ENCODE measurements around the gene CACNA1G.
A peak's percentile ranks its signal among the peaks of the same experiment; 100 is the strongest.

The CACNA1G gene

GRCh38 chr17:50657054-50657453 is 96.5 kb downstream of the CACNA1G start:
- H3K27me3 Mint-ChIP-seq: peaks cover 2% of the 10 kb centered on the region
- H3K9me3 Mint-ChIP-seq: no peaks in the 10 kb centered on the region
- no peaks in the 10 kb centered on the region for H3K36me3 Mint-ChIP-seq (ENCODE audit: low read depth)
- peaks cover 11% of the 10 kb centered on the region for H3K4me1 Mint-ChIP-seq (ENCODE audit: low read depth)
- H3K4me3 Mint-ChIP-seq: no peak overlapping the region
- no peak overlapping the region for H3K27ac Mint-ChIP-seq

DNA sequence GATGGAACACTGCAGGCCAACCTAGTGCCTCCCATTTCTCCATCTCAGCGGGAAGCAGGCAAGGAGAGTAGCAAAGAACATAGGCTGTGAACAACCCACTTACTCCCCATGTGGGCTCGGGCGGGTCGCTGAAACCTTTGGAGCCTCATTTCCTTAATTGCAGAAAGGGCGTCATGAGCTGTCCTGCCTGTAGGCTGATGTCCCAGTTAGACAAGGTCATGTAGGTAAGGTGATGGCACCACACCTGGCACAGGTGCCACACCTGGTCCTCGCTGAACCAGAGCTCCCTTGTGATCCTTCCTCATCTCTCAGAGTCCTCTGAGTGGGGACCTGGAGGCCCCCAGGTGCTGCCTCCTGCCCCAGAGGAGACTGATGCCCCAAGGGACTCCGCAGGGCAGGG is 97.1 kb downstream of the CACNA1G start:
- no peak overlapping the region for H3K27ac Mint-ChIP-seq
- no peaks in the 10 kb centered on the region for H3K36me3 Mint-ChIP-seq (ENCODE audit: low read depth)
- H3K27me3 Mint-ChIP-seq: no peaks in the 10 kb centered on the region
- no peaks in the 10 kb centered on the region for H3K9me3 Mint-ChIP-seq
- H3K4me3 Mint-ChIP-seq: no peak overlapping the region
- H3K4me1 Mint-ChIP-seq (ENCODE audit: low read depth): peaks cover 13% of the 10 kb centered on the region

- no peaks in the 10 kb centered on the region for H3K36me3 Mint-ChIP-seq (ENCODE audit: low read depth)
- no peaks in the 10 kb centered on the region for H3K9me3 Mint-ChIP-seq
- H3K4me1 Mint-ChIP-seq (ENCODE audit: low read depth): peaks cover 13% of the 10 kb centered on the region
- H3K27ac Mint-ChIP-seq: no peak overlapping the region
- no peak overlapping the region for H3K4me3 Mint-ChIP-seq
- H3K27me3 Mint-ChIP-seq: no peaks in the 10 kb centered on the region
Measured at GRCh38 chr17:50658616-50659015, 98.1 kb downstream of the CACNA1G start.

GRCh38 chr17:50659179-50659578 is 98.7 kb downstream of the CACNA1G start:
- Mint-ChIP-seq H3K36me3 (ENCODE audit: low read depth) (no peaks in the 10 kb centered on the region), H3K4me3 (no peak overlapping the region), H3K4me1 (ENCODE audit: low read depth) (peaks cover 13% of the 10 kb centered on the region), H3K9me3 (no peaks in the 10 kb centered on the region), H3K27me3 (no peaks in the 10 kb centered on the region), H3K27ac (no peak overlapping the region)

DNA sequence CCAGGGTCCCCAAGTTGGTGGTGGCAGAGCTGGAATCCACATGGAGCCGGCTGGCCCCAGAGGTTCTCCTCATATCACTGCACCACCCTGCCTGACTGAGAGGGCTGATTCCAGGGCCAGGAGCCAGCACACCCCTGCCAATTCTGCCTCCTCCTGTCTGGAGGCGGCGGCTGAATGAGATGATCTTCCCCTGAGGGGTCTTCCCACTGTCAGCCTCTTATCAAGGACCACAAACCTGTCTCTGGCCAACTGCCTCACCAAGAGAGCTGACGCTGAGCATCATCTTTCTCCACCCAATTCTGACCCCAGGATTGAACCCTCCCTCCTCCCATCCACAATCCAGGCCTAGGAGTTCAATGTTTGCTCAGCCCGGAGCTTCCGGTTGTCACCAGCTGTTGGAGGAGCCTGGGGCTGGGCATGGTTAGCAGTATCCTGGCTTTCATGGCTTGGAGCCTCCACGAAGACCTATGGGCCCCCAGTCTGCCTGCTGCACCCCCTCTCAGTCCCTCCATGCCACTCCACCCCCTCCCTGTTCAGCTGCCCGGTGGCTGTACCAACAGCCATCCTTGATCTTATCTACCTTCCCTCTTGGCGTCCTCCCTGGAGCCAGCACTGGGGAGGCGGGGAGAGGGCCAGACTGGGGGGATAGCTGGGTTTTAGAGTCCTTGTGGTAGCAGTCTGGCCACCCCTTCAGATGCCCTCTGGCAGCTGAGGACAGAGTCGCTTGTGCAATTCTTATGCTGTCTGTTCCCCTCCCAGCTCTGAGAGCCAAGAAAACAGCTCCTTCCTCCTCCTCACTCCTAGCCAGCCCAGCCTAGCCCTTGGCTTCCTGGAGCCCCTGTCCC is 99.7 kb downstream of the CACNA1G start:
- Mint-ChIP-seq H3K36me3 (ENCODE audit: low read depth) (no peaks in the 10 kb centered on the region), H3K27me3 (no peaks in the 10 kb centered on the region), H3K9me3 (no peaks in the 10 kb centered on the region), H3K27ac (no peak overlapping the region), H3K4me1 (ENCODE audit: low read depth) (peaks cover 13% of the 10 kb centered on the region), H3K4me3 (no peak overlapping the region)

- H3K27me3 Mint-ChIP-seq: no peaks in the 10 kb centered on the region
- no peak overlapping the region for H3K4me3 Mint-ChIP-seq
- H3K36me3 Mint-ChIP-seq (ENCODE audit: low read depth): no peaks in the 10 kb centered on the region
- peak overlapping the region; percentile 50 for H3K27ac Mint-ChIP-seq
- H3K9me3 Mint-ChIP-seq: no peaks in the 10 kb centered on the region
- peaks cover 13% of the 10 kb centered on the region for H3K4me1 Mint-ChIP-seq (ENCODE audit: low read depth)
Measured at GRCh38 chr17:50660887-50661345, 100.4 kb downstream of the CACNA1G start.

- Mint-ChIP-seq H3K27ac (peak overlapping the region; percentile 91), H3K36me3 (ENCODE audit: low read depth) (no peaks in the 10 kb centered on the region), H3K4me1 (ENCODE audit: low read depth) (peaks cover 13% of the 10 kb centered on the region), H3K9me3 (no peaks in the 10 kb centered on the region), H3K4me3 (no peak overlapping the region), H3K27me3 (no peaks in the 10 kb centered on the region)
Measured at GRCh38 chr17:50661348-50661747, 100.8 kb downstream of the CACNA1G start.

DNA sequence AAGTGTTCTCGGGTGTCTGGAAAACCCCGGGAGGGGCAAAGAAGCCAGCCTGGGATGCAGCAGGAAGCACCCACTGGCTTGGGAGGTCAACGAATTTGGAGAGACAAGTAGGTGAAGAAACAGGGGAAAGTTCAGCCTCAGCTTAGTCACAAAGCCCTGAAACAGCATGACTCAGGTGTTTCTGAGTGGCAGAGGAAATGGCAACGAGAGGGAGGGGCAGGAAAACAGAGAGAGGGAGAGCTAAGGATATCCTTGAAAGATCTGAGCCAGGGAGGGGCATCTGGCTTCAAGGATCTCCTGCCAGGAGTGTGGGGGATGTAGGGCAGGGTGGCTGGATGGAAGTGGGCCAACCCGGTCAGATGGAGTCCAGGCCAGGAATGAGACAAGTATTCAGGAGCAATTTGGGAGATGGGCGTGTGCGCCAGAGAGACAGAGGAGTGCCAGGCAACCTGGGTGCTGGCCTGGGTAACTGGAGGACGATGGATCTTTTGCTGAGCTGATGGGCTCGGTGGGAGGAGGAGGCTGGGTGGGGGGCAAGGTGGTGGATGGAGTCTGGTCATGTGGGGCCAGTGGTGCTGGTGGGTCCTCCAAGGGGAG is 101.4 kb downstream of the CACNA1G start:
- H3K27me3 Mint-ChIP-seq: no peaks in the 10 kb centered on the region
- peaks cover 13% of the 10 kb centered on the region for H3K4me1 Mint-ChIP-seq (ENCODE audit: low read depth)
- peak overlapping the region; percentile 91 for H3K27ac Mint-ChIP-seq
- H3K9me3 Mint-ChIP-seq: no peaks in the 10 kb centered on the region
- H3K36me3 Mint-ChIP-seq (ENCODE audit: low read depth): no peaks in the 10 kb centered on the region
- H3K4me3 Mint-ChIP-seq: no peak overlapping the region

- Mint-ChIP-seq H3K4me1 (ENCODE audit: low read depth) (peaks cover 13% of the 10 kb centered on the region), H3K36me3 (ENCODE audit: low read depth) (no peaks in the 10 kb centered on the region), H3K27ac (no peak overlapping the region), H3K27me3 (no peaks in the 10 kb centered on the region), H3K9me3 (no peaks in the 10 kb centered on the region), H3K4me3 (no peak overlapping the region)
Measured at GRCh38 chr17:50662632-50663225, 102.2 kb downstream of the CACNA1G start.

DNA sequence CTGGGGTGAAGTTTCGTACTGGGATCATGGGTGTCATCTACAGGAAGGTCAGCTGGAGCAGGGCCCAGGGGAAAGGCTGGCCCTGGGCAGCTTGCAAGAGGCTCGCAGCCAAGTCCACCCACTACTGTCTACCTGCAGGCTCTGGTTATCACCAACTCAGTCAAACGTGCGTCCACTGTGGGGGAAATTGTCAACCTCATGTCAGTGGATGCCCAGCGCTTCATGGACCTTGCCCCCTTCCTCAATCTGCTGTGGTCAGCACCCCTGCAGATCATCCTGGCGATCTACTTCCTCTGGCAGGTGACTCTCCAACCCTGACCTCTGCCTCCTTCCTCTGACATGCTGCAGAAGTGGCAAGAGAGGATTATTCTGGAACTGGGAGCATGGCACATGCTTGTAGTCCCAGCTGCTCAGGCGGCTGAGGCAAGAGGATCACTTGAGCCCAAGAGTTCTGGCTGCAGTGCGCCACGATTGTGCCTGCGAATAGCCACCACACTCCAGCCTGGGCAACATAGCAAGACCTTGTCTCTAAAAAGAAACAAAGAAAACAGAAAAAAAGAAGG is 103.4 kb downstream of the CACNA1G start:
- H3K4me1 Mint-ChIP-seq (ENCODE audit: low read depth): peaks cover 13% of the 10 kb centered on the region
- no peaks in the 10 kb centered on the region for H3K9me3 Mint-ChIP-seq
- no peaks in the 10 kb centered on the region for H3K27me3 Mint-ChIP-seq
- H3K27ac Mint-ChIP-seq: no peak overlapping the region
- H3K36me3 Mint-ChIP-seq (ENCODE audit: low read depth): no peaks in the 10 kb centered on the region
- H3K4me3 Mint-ChIP-seq: no peak overlapping the region

- no peaks in the 10 kb centered on the region for H3K36me3 Mint-ChIP-seq (ENCODE audit: low read depth)
- H3K4me1 Mint-ChIP-seq (ENCODE audit: low read depth): peaks cover 13% of the 10 kb centered on the region
- no peak overlapping the region for H3K4me3 Mint-ChIP-seq
- H3K9me3 Mint-ChIP-seq: no peaks in the 10 kb centered on the region
- no peak overlapping the region for H3K27ac Mint-ChIP-seq
- H3K27me3 Mint-ChIP-seq: no peaks in the 10 kb centered on the region
Measured at GRCh38 chr17:50664788-50665458, 104.4 kb downstream of the CACNA1G start.

DNA sequence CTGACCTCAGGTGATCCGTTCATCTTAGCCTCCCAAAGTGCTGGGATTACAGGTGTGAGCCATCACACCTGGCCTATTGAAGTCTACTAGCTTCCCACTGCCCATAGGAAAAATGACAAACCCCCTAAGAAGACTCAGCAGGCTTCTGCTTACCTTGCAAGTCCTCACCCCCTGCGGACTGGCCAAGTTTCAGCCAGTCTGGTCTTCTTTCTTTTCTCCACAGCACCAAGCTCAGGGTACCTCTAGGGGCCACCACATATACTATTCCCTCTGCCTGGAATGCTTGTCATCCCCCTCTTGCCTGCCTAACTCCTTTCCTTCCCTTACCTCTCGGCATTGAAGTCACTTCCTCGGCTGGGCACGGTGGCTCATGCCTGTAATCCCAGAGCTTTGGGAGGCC is 105.3 kb downstream of the CACNA1G start:
- no peak overlapping the region for H3K4me3 Mint-ChIP-seq
- H3K4me1 Mint-ChIP-seq (ENCODE audit: low read depth): peaks cover 13% of the 10 kb centered on the region
- no peaks in the 10 kb centered on the region for H3K36me3 Mint-ChIP-seq (ENCODE audit: low read depth)
- H3K27me3 Mint-ChIP-seq: no peaks in the 10 kb centered on the region
- H3K27ac Mint-ChIP-seq: no peak overlapping the region
- H3K9me3 Mint-ChIP-seq: no peaks in the 10 kb centered on the region

GRCh38 chr17:50666316-50666715 is 105.8 kb downstream of the CACNA1G start:
- no peak overlapping the region for H3K4me3 Mint-ChIP-seq
- no peak overlapping the region for H3K27ac Mint-ChIP-seq
- no peaks in the 10 kb centered on the region for H3K9me3 Mint-ChIP-seq
- H3K27me3 Mint-ChIP-seq: no peaks in the 10 kb centered on the region
- peaks cover 10% of the 10 kb centered on the region for H3K4me1 Mint-ChIP-seq (ENCODE audit: low read depth)
- H3K36me3 Mint-ChIP-seq (ENCODE audit: low read depth): no peaks in the 10 kb centered on the region

DNA sequence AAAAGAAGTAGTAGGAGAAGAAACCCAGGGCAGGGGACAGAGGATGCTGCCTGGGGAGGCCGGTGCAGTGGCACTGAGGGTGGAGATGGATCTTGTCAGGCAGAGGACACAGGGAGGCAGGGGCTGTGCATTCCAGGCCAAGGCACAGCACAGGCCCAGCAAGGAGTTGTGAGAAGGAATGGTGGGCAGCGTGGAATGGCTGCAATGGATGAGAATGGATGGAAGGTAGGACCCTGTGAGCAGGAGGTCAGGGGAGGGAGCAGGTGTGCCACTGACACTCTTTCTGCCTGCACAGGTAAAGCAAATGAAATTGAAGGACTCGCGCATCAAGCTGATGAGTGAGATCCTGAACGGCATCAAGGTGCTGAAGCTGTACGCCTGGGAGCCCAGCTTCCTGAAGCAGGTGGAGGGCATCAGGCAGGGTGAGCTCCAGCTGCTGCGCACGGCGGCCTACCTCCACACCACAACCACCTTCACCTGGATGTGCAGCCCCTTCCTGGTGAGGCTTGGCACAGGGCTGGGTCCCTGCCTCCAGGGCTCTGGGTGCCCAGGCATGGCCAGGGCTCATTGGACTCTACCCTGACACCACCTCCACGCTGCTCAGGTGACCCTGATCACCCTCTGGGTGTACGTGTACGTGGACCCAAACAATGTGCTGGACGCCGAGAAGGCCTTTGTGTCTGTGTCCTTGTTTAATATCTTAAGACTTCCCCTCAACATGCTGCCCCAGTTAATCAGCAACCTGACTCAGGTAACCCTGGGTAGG is 106.9 kb downstream of the CACNA1G start:
- Mint-ChIP-seq H3K4me3 (no peak overlapping the region), H3K4me1 (ENCODE audit: low read depth) (no peaks in the 10 kb centered on the region), H3K36me3 (ENCODE audit: low read depth) (no peaks in the 10 kb centered on the region)

More for the DNA sequence above, 106.9 kb downstream of the CACNA1G start:
- Mint-ChIP-seq H3K27me3 (no peaks in the 10 kb centered on the region), H3K27ac (peak overlapping the region; percentile 33), H3K9me3 (no peaks in the 10 kb centered on the region)

Data from stimulated activated naive CD8-positive, alpha-beta T cell treated with anti-CD3 and anti-CD28 coated beads, Interleukin-15, Interleukin-2, amounts not matched to agents 100 ng/mL and 50 ng/mL, for 24 hours (primary cell).